HepG2 (cell line): ENCODE data around the gene ERBB3. TPM values are rescaled to one million over a fixed set of nuclear protein-coding genes. Genes with fewer than 3 reads are reported as not detected.

Experiments used
- ARNT ChIP-seq: fragments of 450-650 bp; IDR thresholded peaks from 2 replicates; pipeline ENCODE4 v1.6.1; 2017
- CBFB ChIP-seq: sonication (generic); formaldehyde crosslinking; IDR thresholded peaks from 2 replicates; pipeline ENCODE4 v1.4.0; 2020; ENCODE audit warnings: missing genetic modification reagents
- CENPT ChIP-seq: sonication (generic); formaldehyde crosslinking; IDR thresholded peaks from 2 replicates; pipeline ENCODE4 v1.8.0; 2022; ENCODE audit warnings: low read depth, mild to moderate bottlenecking, moderate library complexity, missing genetic modification reagents
- GLMP ChIP-seq: sonication (generic); formaldehyde crosslinking; IDR thresholded peaks from 2 replicates; pipeline ENCODE4 v1.9.0; 2021; ENCODE audit warnings: missing genetic modification reagents, mild to moderate bottlenecking, borderline replicate concordance
- GTF2F1 ChIP-seq: fragments of 150-350 bp; IDR thresholded peaks from 2 replicates; pipeline ENCODE4 v1.6.1; 2014; ENCODE audit warnings: low read length
- KDM3A ChIP-seq: IDR thresholded peaks from 2 replicates; pipeline ENCODE4 v1.6.1; 2018; ENCODE audit warnings: low read depth, missing compliant biosample characterization
- NCOA2 ChIP-seq: sonication (generic); formaldehyde crosslinking; IDR thresholded peaks from 2 replicates; pipeline ENCODE4 v1.8.0; 2022; ENCODE audit warnings: inconsistent platforms
- NFE2L1 ChIP-seq: sonication (generic); formaldehyde crosslinking; IDR thresholded peaks from 2 replicates; pipeline ENCODE4 v1.4.0; 2020; ENCODE audit warnings: missing genetic modification reagents, mild to moderate bottlenecking, borderline replicate concordance
- PHB2 ChIP-seq: fragments of 450-650 bp; IDR thresholded peaks from 2 replicates; pipeline ENCODE4 v1.6.1; 2018; ENCODE audit not compliant: partially characterized antibody
- RORA ChIP-seq: sonication (generic); formaldehyde crosslinking; IDR thresholded peaks from 2 replicates; pipeline ENCODE4 v1.5.0; 2020; ENCODE audit warnings: mild to moderate bottlenecking, missing genetic modification reagents, moderate library complexity
- SIX1 ChIP-seq: sonication (generic); formaldehyde crosslinking; IDR thresholded peaks from 2 replicates; pipeline ENCODE4 v1.4.0; 2020; ENCODE audit warnings: missing genetic modification reagents, borderline replicate concordance
- SNAPC2 ChIP-seq: sonication (generic); formaldehyde crosslinking; IDR thresholded peaks from 2 replicates; pipeline ENCODE4 v1.8.1; 2022; ENCODE audit warnings: mild to moderate bottlenecking, missing genetic modification reagents
- SPEN ChIP-seq: sonication (generic); formaldehyde crosslinking; IDR thresholded peaks from 2 replicates; pipeline ENCODE4 v1.5.1; 2020; ENCODE audit warnings: low read depth, mild to moderate bottlenecking, missing genetic modification reagents
- THAP8 ChIP-seq: sonication (generic); formaldehyde crosslinking; IDR thresholded peaks from 2 replicates; pipeline ENCODE4 v1.5.1; 2020; ENCODE audit warnings: missing genetic modification reagents, mild to moderate bottlenecking, borderline replicate concordance
- ZBTB46 ChIP-seq: sonication (generic); formaldehyde crosslinking; IDR thresholded peaks from 2 replicates; pipeline ENCODE4 v1.4.0; 2020; ENCODE audit warnings: mild to moderate bottlenecking, missing genetic modification reagents, borderline replicate concordance
- ZNF280D ChIP-seq: sonication (generic); formaldehyde crosslinking; IDR thresholded peaks from 2 replicates; pipeline ENCODE4 v1.5.1; 2020; ENCODE audit warnings: mild to moderate bottlenecking, missing genetic modification reagents
- ZNF572 ChIP-seq: sonication (generic); formaldehyde crosslinking; IDR thresholded peaks from 2 replicates; pipeline ENCODE4 v1.5.1; 2020; ENCODE audit warnings: mild to moderate bottlenecking, missing genetic modification reagents
- ZNF777 ChIP-seq: sonication (generic); formaldehyde crosslinking; IDR thresholded peaks from 2 replicates; pipeline ENCODE4 v1.4.0; 2020; ENCODE audit warnings: missing genetic modification reagents
- ZNF792 ChIP-seq: IDR thresholded peaks from 2 replicates; pipeline ENCODE4 v1.6.1; 2016
- ZSCAN12 ChIP-seq: sonication (generic); formaldehyde crosslinking; IDR thresholded peaks from 2 replicates; pipeline ENCODE4 v1.9.0; 2021; ENCODE audit warnings: mild to moderate bottlenecking, missing genetic modification reagents
- ZSCAN5A ChIP-seq: sonication (generic); formaldehyde crosslinking; IDR thresholded peaks from 2 replicates; pipeline ENCODE4 v1.8.0; 2022; ENCODE audit warnings: mild to moderate bottlenecking, missing genetic modification reagents, borderline replicate concordance
- polyA plus RNA-seq, 8 experiments: library from polyadenylated mRNA; depleted of rRNA in 3 of 8; stranded (reverse) in 7 of 8; unstranded in 1 of 8; fragments of >200 nt; fragmentation: Illumina TruSeq in 4 of 8; extraction: Trizol in 4 of 8; gene quantifications; 2 replicates each; pipeline versions ENCODE4 v1.2.1 to v1.2.3, GENCODE V29; 2011 to 2016; ENCODE audit warnings: low read depth in 4 of 8, missing spikeins in 1 of 8, mixed read lengths in 1 of 8; ENCODE audit not compliant: insufficient read depth in 1 of 8
- total RNA-seq, 5 experiments: library from RNA; depleted of rRNA; stranded (reverse); fragments of >200 nt; fragmentation: Illumina TruSeq; extraction: Trizol; gene quantifications; 2 replicates each; pipeline ENCODE4 v1.2.3, GENCODE V29; 2016; ENCODE audit warnings: low read depth in 1 of 5

The ERBB3 gene
- total and polyA plus RNA-seq, 2 of the 13 experiments (the other 11 are each of a cell fraction or from before 2014, with no cell fraction given) = 93.6 to 358 TPM

- no peak for TF ChIP-seq NFE2L1 (CRISPR knock-in tag)
- no peak for TF ChIP-seq GTF2F1
- TF ChIP-seq THAP8 (CRISPR knock-in tag) = no peak
- no peak for TF ChIP-seq ARNT
- TF ChIP-seq ZNF792 (CRISPR knock-in tag) = peak; percentile 98
- TF ChIP-seq ZSCAN5A (CRISPR knock-in tag) = no peak; the same call in 1 of the 2 replicates
- TF ChIP-seq RORA (CRISPR knock-in tag) = no peak
- peak; percentile 94; the same call in 1 of the 2 replicates for TF ChIP-seq KDM3A
- no peak for TF ChIP-seq ZNF777 (CRISPR knock-in tag)
- no peak for TF ChIP-seq GLMP (CRISPR knock-in tag)
- TF ChIP-seq PHB2 = no peak
- peak; percentile 51; the same call in 1 of the 2 replicates for TF ChIP-seq CBFB (CRISPR knock-in tag)
- peak; percentile 58; the same call in 1 of the 2 replicates for TF ChIP-seq ZSCAN12 (CRISPR knock-in tag)
- TF ChIP-seq SIX1 (CRISPR knock-in tag) = peak; percentile 89; the same call in 1 of the 2 replicates
- TF ChIP-seq ZBTB46 (CRISPR knock-in tag) = peak; percentile 93; the same call in 1 of the 2 replicates
- peak; percentile 89 for TF ChIP-seq ZNF280D (CRISPR knock-in tag)
- TF ChIP-seq SPEN (CRISPR knock-in tag) = peak; percentile 95
- TF ChIP-seq ZNF572 (CRISPR knock-in tag) = peak; percentile 46; the same call in 1 of the 2 replicates
- peak; percentile 94; the same call in 1 of the 2 replicates for TF ChIP-seq SNAPC2 (CRISPR knock-in tag)
- TF ChIP-seq CENPT = no peak
- TF ChIP-seq NCOA2 (CRISPR knock-in tag) = peak; percentile 97
Observed at GRCh38 chr12:56081393-56082347, 1.7 kb downstream of the ERBB3 start (continued).
